Tibial nerve (tissue), 3 donors: ENCODE data around the gene COX11.

ENCODE experiments used
- POLR2A ChIP-seq, 2 donors: fragments of 450-650 bp; IDR thresholded peaks; one replicate each; pipeline ENCODE4 v1.6.1; 2017; ENCODE audit warnings: antibody characterized with exemption in 2 of 2, mild to moderate bottlenecking in 2 of 2, moderate library complexity in 2 of 2
- TF ChIP-seq, protein P1 (sequence below), 5 experiments: fragments of 200-600 bp in 3 of 5; fragments of 450-650 bp in 2 of 5; sonication (generic) in 3 of 5; IDR thresholded peaks; one replicate each; pipeline ENCODE4 v1.5.1; 2016 to 2019; ENCODE audit warnings: antibody characterized with exemption in 5 of 5, mild to moderate bottlenecking in 3 of 5, moderate library complexity in 2 of 5

DNA sequence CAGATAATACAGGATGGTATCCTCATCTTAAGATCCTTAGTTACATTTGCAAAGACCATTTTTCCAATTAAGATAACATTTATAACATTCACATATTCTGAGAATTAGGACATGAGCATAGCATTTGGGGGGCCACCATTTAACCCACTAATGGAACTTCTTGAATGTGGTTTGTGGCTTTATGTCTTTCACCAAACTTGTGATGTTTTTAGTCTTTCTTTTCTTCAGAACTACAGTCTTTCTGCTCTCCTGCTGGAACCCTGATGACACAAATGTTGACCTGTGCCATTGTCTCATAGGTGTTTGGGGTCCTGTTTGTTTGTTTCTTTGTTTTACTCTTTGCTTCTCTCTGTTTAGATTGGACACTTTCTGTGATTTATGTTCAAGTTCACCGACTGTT, 23.2 kb downstream of the COX11 start:
- no peak for TF ChIP-seq POLR2A (IDR thresholded peaks at IDR 0.05)
- TF ChIP-seq, protein P1, sequence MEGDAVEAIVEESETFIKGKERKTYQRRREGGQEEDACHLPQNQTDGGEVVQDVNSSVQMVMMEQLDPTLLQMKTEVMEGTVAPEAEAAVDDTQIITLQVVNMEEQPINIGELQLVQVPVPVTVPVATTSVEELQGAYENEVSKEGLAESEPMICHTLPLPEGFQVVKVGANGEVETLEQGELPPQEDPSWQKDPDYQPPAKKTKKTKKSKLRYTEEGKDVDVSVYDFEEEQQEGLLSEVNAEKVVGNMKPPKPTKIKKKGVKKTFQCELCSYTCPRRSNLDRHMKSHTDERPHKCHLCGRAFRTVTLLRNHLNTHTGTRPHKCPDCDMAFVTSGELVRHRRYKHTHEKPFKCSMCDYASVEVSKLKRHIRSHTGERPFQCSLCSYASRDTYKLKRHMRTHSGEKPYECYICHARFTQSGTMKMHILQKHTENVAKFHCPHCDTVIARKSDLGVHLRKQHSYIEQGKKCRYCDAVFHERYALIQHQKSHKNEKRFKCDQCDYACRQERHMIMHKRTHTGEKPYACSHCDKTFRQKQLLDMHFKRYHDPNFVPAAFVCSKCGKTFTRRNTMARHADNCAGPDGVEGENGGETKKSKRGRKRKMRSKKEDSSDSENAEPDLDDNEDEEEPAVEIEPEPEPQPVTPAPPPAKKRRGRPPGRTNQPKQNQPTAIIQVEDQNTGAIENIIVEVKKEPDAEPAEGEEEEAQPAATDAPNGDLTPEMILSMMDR (IDR thresholded peaks at IDR 0.05): no peak
